ENCODE measurements around the gene COL8A1. TPM values are rescaled to one million over a fixed set of nuclear protein-coding genes. Genes with fewer than 3 reads are reported as not detected.

COL8A1 gene
- total and polyA plus RNA-seq, 8 donors: 0.96 to 283 (median 2.6) TPM

- peaks cover 0 to 6% of the 10 kb centered on the region in 2 donors for H3K4me1 ChIP-seq
- intact Hi-C loops (cut with DNase I): no loop called here
- no peak overlapping the region for H3K4me3 ChIP-seq
- H3K9me3 ChIP-seq: no peaks in the 10 kb centered on the region
- H3K36me3 ChIP-seq: no peaks in the 10 kb centered on the region
- no peaks in the 10 kb centered on the region for H3K27me3 ChIP-seq
- no peak for TF ChIP-seq CTCF (IDR thresholded peaks at IDR 0.05)
- DNase-seq: no peak
- H3K27ac ChIP-seq: peak overlapping the region; percentile 8 to 41
- ATAC-seq: no peak
These were observed 40.5 kb downstream of the COL8A1 start for GRCh38 chr3:99678896-99679295.

GRCh38 chr3:99681512-99681911 lies 43.1 kb downstream of the COL8A1 start:
- intact Hi-C loops (cut with DNase I): no loop called here
- no peaks in the 10 kb centered on the region for H3K27me3 ChIP-seq
- TF ChIP-seq CTCF (IDR thresholded peaks at IDR 0.05): no peak
- peaks cover 0 to 11% of the 10 kb centered on the region in 2 donors for H3K4me1 ChIP-seq
- ATAC-seq (no peak), DNase-seq (no peak)
- H3K27ac ChIP-seq: no peak overlapping the region
- H3K9me3 ChIP-seq: no peaks in the 10 kb centered on the region
- no peaks in the 10 kb centered on the region for H3K36me3 ChIP-seq
- H3K4me3 ChIP-seq: no peak overlapping the region

- no peak for TF ChIP-seq CTCF (IDR thresholded peaks at IDR 0.05)
- Histone ChIP-seq H3K4me3 (no peak overlapping the region), H3K36me3 (no peaks in the 10 kb centered on the region), H3K4me1 (peaks cover 0 to 11% of the 10 kb centered on the region in 2 donors), H3K27me3 (no peaks in the 10 kb centered on the region), H3K9me3 (no peaks in the 10 kb centered on the region), H3K27ac (no peak overlapping the region)
- no peak for ATAC-seq
- intact Hi-C loops (cut with DNase I): no loop called here
- no peak for DNase-seq
These were observed 43.6 kb downstream of the COL8A1 start for GRCh38 chr3:99681976-99682375.

GRCh38 chr3:99683465-99683864 lies 45.1 kb downstream of the COL8A1 start:
- DNase-seq (no peak), ATAC-seq (peak; percentile 29)
- no peaks in the 10 kb centered on the region for H3K27me3 ChIP-seq
- H3K4me1 ChIP-seq: peaks cover 0 to 9% of the 10 kb centered on the region in 2 donors
- H3K9me3 ChIP-seq: no peaks in the 10 kb centered on the region
- no peak overlapping the region for H3K4me3 ChIP-seq
- TF ChIP-seq CTCF (IDR thresholded peaks at IDR 0.05): no peak
- peak overlapping the region in 1 of 2 donors; percentile 68 for H3K27ac ChIP-seq
- intact Hi-C loops (cut with DNase I): no loop called here
- H3K36me3 ChIP-seq: no peaks in the 10 kb centered on the region

- no peaks in the 10 kb centered on the region for H3K27me3 ChIP-seq
- H3K27ac ChIP-seq: peak overlapping the region in 1 of 2 donors; percentile 68
- no peaks in the 10 kb centered on the region for H3K36me3 ChIP-seq
- peaks cover 0 to 9% of the 10 kb centered on the region in 2 donors for H3K4me1 ChIP-seq
- no peak for DNase-seq
- H3K4me3 ChIP-seq: no peak overlapping the region
- intact Hi-C loops (cut with DNase I): no loop called here
- ATAC-seq: peak; percentile 12
- no peak for TF ChIP-seq CTCF (IDR thresholded peaks at IDR 0.05)
- H3K9me3 ChIP-seq: no peaks in the 10 kb centered on the region
These were observed 45.5 kb downstream of the COL8A1 start for GRCh38 chr3:99683876-99684275.
